HFFc6 (cell line): ENCODE results near the gene TTC21B. TPM values are rescaled to one million over a fixed set of nuclear protein-coding genes. Genes with fewer than 3 reads are reported as not detected.

Experiments
- DNase-seq: peaks from one replicate; pipeline ENCODE4 v3.0.0-alpha.2; 2018
- H3K27ac Mint-ChIP-seq: 2 replicates; pipeline ENCODE4 v1.8.0; 2020; ENCODE audit warnings: mild to moderate bottlenecking, mixed read lengths
- H3K27me3 Mint-ChIP-seq: 2 replicates; pipeline ENCODE4 v1.8.0; 2021; ENCODE audit warnings: mild to moderate bottlenecking, moderate library complexity, mixed read lengths; ENCODE audit not compliant: insufficient read depth
- H3K36me3 Mint-ChIP-seq: 2 replicates; pipeline ENCODE4 v1.8.0; 2021; ENCODE audit warnings: low read depth, mixed read lengths
- H3K4me1 Mint-ChIP-seq: 2 replicates; pipeline ENCODE4 v1.8.0; 2020; ENCODE audit warnings: low read depth, mixed read lengths
- H3K4me3 Mint-ChIP-seq: 2 replicates; pipeline ENCODE4 v1.8.0; 2020; ENCODE audit warnings: mild to moderate bottlenecking, moderate library complexity, mixed read lengths
- H3K9me3 Mint-ChIP-seq: 2 replicates; pipeline ENCODE4 v1.8.0; 2020; ENCODE audit warnings: mild to moderate bottlenecking, mixed read lengths
- CTCF ChIP-seq: fragments of 200-600 bp; sonication (generic); IDR thresholded peaks from 2 replicates; pipeline ENCODE4 v1.5.0; 2021; ENCODE audit warnings: antibody characterized with exemption, mild to moderate bottlenecking
- total RNA-seq, 6 experiments: library from RNA; stranded (reverse); fragmentation: NEBNext Ultra II Directional; extraction: Animal tissue kit (Norgen Biotek cat#: 25700); gene quantifications; 2 replicates in 1 of 6; 3 replicates in 5 of 6; pipeline ENCODE4 v1.2.3, GENCODE V29; 2021

TTC21B gene
- total RNA-seq, 6 experiments from 2014 or later, result 9.4 to 13.0 (median 10.2) TPM

GRCh38 chr2:165901620-165902298 lies 51.8 kb downstream of the TTC21B start:
- Mint-ChIP-seq H3K9me3 (no peaks in the 10 kb centered on the region), H3K27me3 (peaks cover 1% of the 10 kb centered on the region; the same call in 1 of the 2 replicates), H3K36me3 (peaks cover 27% of the 10 kb centered on the region), H3K27ac (peak overlapping the region; percentile 42; the same call in 1 of the 2 replicates), H3K4me3 (no peak overlapping the region), H3K4me1 (peaks cover 57% of the 10 kb centered on the region)
- DNase-seq, result no peak
- no peak for TF ChIP-seq CTCF

- H3K27ac Mint-ChIP-seq, result peak overlapping the region; percentile 55
- peaks cover 1% of the 10 kb centered on the region; the same call in 1 of the 2 replicates for H3K27me3 Mint-ChIP-seq
- H3K4me1 Mint-ChIP-seq, result peaks cover 41% of the 10 kb centered on the region
These were observed 54.3 kb downstream of the TTC21B start for GRCh38 chr2:165899311-165899710.

GRCh38 chr2:165898381-165898780 lies 55.2 kb downstream of the TTC21B start:
- Mint-ChIP-seq H3K4me3 (peak overlapping the region; percentile 11; the same call in 1 of the 2 replicates), H3K27ac (peak overlapping the region; percentile 46), H3K4me1 (peaks cover 40% of the 10 kb centered on the region), H3K9me3 (no peaks in the 10 kb centered on the region), H3K36me3 (peaks cover 35% of the 10 kb centered on the region), H3K27me3 (peaks cover 1% of the 10 kb centered on the region; the same call in 1 of the 2 replicates)
- DNase-seq, result peak; percentile 61
- TF ChIP-seq CTCF, result no peak

More at GRCh38 chr2:165899311-165899710, 54.3 kb downstream of the TTC21B start:
- TF ChIP-seq CTCF, result no peak
- Mint-ChIP-seq H3K9me3 (no peaks in the 10 kb centered on the region), H3K4me3 (no peak overlapping the region; the same call in 1 of the 2 replicates), H3K36me3 (peaks cover 27% of the 10 kb centered on the region)
- DNase-seq, result no peak

GRCh38 chr2:165897726-165898125 lies 55.9 kb downstream of the TTC21B start:
- Mint-ChIP-seq H3K4me1 (peaks cover 34% of the 10 kb centered on the region), H3K9me3 (no peaks in the 10 kb centered on the region), H3K27ac (peak overlapping the region; percentile 46; the same call in 1 of the 2 replicates), H3K4me3 (no peak overlapping the region), H3K36me3 (peaks cover 35% of the 10 kb centered on the region), H3K27me3 (peaks cover 1% of the 10 kb centered on the region; the same call in 1 of the 2 replicates)
- no peak for TF ChIP-seq CTCF
- DNase-seq, result no peak

- H3K4me3 Mint-ChIP-seq, result no peak overlapping the region
- no peaks in the 10 kb centered on the region for H3K9me3 Mint-ChIP-seq
- peaks cover 28% of the 10 kb centered on the region for H3K4me1 Mint-ChIP-seq
- TF ChIP-seq CTCF, result no peak
- peaks cover 1% of the 10 kb centered on the region; the same call in 1 of the 2 replicates for H3K27me3 Mint-ChIP-seq
- H3K36me3 Mint-ChIP-seq, result peaks cover 35% of the 10 kb centered on the region
- H3K27ac Mint-ChIP-seq, result no peak overlapping the region
- DNase-seq, result no peak
These were observed 56.5 kb downstream of the TTC21B start for GRCh38 chr2:165897074-165897473.
